WTC11 (cell line): ENCODE measurements around the gene HDAC5.

Experiments
- IRF2 ChIP-seq: sonication (generic); formaldehyde crosslinking; IDR thresholded peaks from 2 replicates; pipeline ENCODE4 v1.8.0; 2022; ENCODE audit warnings: low read depth, missing genetic modification reagents, borderline replicate concordance
- NR1H2 ChIP-seq: sonication (generic); formaldehyde crosslinking; IDR thresholded peaks from 2 replicates; pipeline ENCODE4 v1.9.0; 2021; ENCODE audit warnings: mild to moderate bottlenecking, moderate library complexity, missing genetic modification reagents
- ZBTB21 ChIP-seq: sonication (generic); formaldehyde crosslinking; IDR thresholded peaks from 2 replicates; pipeline ENCODE4 v1.8.1; 2023; ENCODE audit warnings: mild to moderate bottlenecking, missing genetic modification reagents, borderline replicate concordance
- TF ChIP-seq, protein P1 (sequence below): fragments of 200-600 bp; IDR thresholded peaks from 2 replicates; pipeline ENCODE4 v1.8.0; 2022; ENCODE audit warnings: antibody characterized with exemption

DNA sequence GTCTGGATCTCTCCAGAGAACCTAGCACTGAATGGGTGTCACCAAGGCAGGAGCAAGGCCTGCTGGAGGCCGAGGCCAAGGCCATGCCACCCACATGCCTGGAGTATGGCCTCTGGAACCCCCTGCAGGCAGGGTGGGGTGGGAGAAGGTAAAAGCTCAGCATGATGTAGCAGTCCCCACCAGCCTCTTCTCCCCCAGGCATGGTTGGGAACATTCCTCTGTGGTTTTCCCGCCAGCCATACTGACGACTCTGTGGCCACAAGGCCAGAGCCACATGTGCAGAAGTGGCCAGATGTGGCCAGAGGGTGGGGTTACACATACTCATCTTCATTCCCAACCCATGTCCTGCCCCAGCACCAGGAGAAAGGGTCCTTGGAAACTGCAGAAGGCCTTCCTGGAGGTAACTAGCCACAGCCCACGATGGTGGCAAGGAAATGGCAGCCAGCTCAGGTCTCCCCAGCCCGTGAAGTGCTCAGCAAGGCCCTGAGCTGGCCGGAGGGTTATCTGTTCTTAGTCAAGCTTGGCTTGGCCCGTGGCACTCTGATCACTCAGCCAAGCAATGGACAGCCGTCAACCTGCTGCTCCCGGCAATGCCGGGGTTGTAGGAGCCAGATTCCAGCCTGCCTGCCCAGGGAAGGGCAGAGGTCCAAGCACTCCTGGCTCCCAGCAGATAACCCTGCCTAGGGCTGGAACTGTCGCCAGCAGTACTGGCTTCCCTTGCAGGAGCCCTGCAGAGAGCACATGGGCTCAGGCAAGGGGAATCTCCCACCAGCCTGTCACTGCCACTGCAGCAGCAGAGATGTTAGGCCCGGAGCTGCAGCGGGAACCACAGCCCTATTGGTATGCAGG, 26.1 kb downstream of the HDAC5 start:
- TF ChIP-seq, protein P1, sequence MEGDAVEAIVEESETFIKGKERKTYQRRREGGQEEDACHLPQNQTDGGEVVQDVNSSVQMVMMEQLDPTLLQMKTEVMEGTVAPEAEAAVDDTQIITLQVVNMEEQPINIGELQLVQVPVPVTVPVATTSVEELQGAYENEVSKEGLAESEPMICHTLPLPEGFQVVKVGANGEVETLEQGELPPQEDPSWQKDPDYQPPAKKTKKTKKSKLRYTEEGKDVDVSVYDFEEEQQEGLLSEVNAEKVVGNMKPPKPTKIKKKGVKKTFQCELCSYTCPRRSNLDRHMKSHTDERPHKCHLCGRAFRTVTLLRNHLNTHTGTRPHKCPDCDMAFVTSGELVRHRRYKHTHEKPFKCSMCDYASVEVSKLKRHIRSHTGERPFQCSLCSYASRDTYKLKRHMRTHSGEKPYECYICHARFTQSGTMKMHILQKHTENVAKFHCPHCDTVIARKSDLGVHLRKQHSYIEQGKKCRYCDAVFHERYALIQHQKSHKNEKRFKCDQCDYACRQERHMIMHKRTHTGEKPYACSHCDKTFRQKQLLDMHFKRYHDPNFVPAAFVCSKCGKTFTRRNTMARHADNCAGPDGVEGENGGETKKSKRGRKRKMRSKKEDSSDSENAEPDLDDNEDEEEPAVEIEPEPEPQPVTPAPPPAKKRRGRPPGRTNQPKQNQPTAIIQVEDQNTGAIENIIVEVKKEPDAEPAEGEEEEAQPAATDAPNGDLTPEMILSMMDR: no peak
- no peak for TF ChIP-seq NR1H2 (CRISPR knock-in tag)
- no peak for TF ChIP-seq IRF2 (CRISPR knock-in tag)
- no peak for TF ChIP-seq ZBTB21 (CRISPR knock-in tag)
